HEK293 (cell line): ENCODE measurements around the gene COTL1.

Experiments used
- HOXA7 ChIP-seq: sonication (generic); formaldehyde crosslinking; IDR thresholded peaks from 2 replicates; pipeline ENCODE4 v1.8.1; 2022; ENCODE audit warnings: missing genetic modification reagents, borderline replicate concordance
- KLF1 ChIP-seq: fragments of 450-650 bp; formaldehyde crosslinking; IDR thresholded peaks from 2 replicates; pipeline ENCODE4 v1.5.1; 2016; ENCODE audit warnings: missing biosample characterization, missing genetic modification characterization
- WT1 ChIP-seq: fragments of 450-650 bp; formaldehyde crosslinking; IDR thresholded peaks from 2 replicates; pipeline ENCODE4 v1.5.1; 2016; ENCODE audit warnings: missing biosample characterization, missing genetic modification characterization
- ZNF24 ChIP-seq: fragments of 450-650 bp; formaldehyde crosslinking; IDR thresholded peaks from 2 replicates; pipeline ENCODE4 v1.5.1; 2016; ENCODE audit warnings: missing biosample characterization, missing genetic modification characterization
- ZNF311 ChIP-seq: fragments of 450-650 bp; formaldehyde crosslinking; IDR thresholded peaks from 2 replicates; pipeline ENCODE4 v1.5.1; 2017; ENCODE audit warnings: missing biosample characterization, missing genetic modification characterization, borderline replicate concordance
- ZNF530 ChIP-seq: fragments of 450-650 bp; formaldehyde crosslinking; IDR thresholded peaks from 2 replicates; pipeline ENCODE4 v1.5.1; 2016; ENCODE audit warnings: low read depth, missing biosample characterization, missing genetic modification characterization
- TF ChIP-seq, protein P1 (sequence below): fragments of 450-650 bp; formaldehyde crosslinking; IDR thresholded peaks from 2 replicates; pipeline ENCODE4 v1.5.1; 2016; ENCODE audit warnings: missing biosample characterization, missing genetic modification characterization
- TF ChIP-seq, protein P2 (sequence below): fragments of 450-650 bp; formaldehyde crosslinking; IDR thresholded peaks from 2 replicates; pipeline ENCODE4 v1.5.1; 2016; ENCODE audit warnings: missing biosample characterization, missing genetic modification characterization
- TF ChIP-seq, protein P3 (sequence below): fragments of 450-650 bp; formaldehyde crosslinking; IDR thresholded peaks from 2 replicates; pipeline ENCODE4 v1.5.1; 2016; ENCODE audit warnings: missing biosample characterization, missing genetic modification characterization

DNA sequence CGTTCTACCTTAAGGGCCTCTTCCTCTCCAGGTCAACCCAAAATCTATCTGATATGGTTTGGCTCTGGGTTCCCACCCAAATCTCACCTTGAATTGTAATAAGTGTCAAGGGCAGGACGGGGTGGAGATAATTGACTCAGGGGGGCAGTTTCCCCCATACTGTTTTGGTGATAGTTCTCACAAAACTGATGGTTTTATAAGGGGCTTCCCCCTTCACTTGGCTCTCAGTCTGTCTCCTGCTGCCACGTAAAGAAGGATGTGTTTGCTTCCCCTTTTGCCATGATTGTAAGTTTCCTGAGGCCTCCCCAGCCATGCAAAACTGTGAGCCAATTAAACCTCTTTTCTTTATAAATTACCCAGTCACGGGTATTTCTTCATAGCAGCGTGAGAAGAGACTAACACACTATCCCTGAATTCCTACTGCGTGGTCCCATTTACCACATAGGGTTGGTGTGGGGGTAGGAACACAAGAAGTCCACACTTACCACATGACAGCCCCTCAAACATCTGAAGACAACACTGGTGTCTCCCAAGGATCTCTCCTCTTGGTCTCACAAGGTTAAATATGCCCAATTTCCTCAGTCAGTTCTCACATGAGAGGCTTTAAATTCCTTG lies 8.2 kb downstream of the COTL1 start:
- TF ChIP-seq, protein P1, sequence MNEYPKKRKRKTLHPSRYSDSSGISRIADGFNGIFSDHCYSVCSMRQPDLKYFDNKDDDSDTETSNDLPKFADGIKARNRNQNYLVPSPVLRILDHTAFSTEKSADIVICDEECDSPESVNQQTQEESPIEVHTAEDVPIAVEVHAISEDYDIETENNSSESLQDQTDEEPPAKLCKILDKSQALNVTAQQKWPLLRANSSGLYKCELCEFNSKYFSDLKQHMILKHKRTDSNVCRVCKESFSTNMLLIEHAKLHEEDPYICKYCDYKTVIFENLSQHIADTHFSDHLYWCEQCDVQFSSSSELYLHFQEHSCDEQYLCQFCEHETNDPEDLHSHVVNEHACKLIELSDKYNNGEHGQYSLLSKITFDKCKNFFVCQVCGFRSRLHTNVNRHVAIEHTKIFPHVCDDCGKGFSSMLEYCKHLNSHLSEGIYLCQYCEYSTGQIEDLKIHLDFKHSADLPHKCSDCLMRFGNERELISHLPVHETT = no peak
- TF ChIP-seq, protein P2, sequence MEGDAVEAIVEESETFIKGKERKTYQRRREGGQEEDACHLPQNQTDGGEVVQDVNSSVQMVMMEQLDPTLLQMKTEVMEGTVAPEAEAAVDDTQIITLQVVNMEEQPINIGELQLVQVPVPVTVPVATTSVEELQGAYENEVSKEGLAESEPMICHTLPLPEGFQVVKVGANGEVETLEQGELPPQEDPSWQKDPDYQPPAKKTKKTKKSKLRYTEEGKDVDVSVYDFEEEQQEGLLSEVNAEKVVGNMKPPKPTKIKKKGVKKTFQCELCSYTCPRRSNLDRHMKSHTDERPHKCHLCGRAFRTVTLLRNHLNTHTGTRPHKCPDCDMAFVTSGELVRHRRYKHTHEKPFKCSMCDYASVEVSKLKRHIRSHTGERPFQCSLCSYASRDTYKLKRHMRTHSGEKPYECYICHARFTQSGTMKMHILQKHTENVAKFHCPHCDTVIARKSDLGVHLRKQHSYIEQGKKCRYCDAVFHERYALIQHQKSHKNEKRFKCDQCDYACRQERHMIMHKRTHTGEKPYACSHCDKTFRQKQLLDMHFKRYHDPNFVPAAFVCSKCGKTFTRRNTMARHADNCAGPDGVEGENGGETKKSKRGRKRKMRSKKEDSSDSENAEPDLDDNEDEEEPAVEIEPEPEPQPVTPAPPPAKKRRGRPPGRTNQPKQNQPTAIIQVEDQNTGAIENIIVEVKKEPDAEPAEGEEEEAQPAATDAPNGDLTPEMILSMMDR = no peak
- no peak for TF ChIP-seq ZNF311 (tag by site-specific recombination)
- TF ChIP-seq, protein P3, sequence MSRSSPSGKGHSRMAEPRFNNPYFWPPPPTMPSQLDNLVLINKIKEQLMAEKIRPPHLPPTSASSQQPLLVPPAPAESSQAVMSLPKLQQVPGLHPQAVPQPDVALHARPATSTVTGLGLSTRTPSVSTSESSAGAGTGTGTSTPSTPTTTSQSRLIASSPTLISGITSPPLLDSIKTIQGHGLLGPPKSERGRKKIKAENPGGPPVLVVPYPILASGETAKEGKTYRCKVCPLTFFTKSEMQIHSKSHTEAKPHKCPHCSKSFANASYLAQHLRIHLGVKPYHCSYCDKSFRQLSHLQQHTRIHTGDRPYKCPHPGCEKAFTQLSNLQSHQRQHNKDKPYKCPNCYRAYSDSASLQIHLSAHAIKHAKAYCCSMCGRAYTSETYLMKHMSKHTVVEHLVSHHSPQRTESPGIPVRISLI (tag by site-specific recombination) = no peak
- TF ChIP-seq ZNF24 (tag by site-specific recombination) = no peak
- no peak for TF ChIP-seq KLF1
- no peak for TF ChIP-seq WT1
- TF ChIP-seq HOXA7 (CRISPR knock-in tag) = no peak
- TF ChIP-seq ZNF530 (tag by site-specific recombination) = no peak
